Hematopoietic multipotent progenitor cell (in vitro differentiated cells): ENCODE data around the gene NEK5. TPM values are rescaled to one million over a fixed set of nuclear protein-coding genes. Genes with fewer than 3 reads are reported as not detected.

ENCODE experiments used
- DNase-seq, 3 donors: peaks; one replicate each; pipeline ENCODE4 v3.0.0-alpha.2; 2011 to 2015; ENCODE audit warnings: low read depth in 2 of 3, low spot score in 2 of 3
- total RNA-seq: library from RNA; depleted of rRNA; stranded (reverse); fragments of >200 nt; gene quantifications from one replicate; pipeline ENCODE4 v1.2.3, GENCODE V29; 2012

The NEK5 gene
- total RNA-seq, 1 donor, result 0.27 TPM

DNA sequence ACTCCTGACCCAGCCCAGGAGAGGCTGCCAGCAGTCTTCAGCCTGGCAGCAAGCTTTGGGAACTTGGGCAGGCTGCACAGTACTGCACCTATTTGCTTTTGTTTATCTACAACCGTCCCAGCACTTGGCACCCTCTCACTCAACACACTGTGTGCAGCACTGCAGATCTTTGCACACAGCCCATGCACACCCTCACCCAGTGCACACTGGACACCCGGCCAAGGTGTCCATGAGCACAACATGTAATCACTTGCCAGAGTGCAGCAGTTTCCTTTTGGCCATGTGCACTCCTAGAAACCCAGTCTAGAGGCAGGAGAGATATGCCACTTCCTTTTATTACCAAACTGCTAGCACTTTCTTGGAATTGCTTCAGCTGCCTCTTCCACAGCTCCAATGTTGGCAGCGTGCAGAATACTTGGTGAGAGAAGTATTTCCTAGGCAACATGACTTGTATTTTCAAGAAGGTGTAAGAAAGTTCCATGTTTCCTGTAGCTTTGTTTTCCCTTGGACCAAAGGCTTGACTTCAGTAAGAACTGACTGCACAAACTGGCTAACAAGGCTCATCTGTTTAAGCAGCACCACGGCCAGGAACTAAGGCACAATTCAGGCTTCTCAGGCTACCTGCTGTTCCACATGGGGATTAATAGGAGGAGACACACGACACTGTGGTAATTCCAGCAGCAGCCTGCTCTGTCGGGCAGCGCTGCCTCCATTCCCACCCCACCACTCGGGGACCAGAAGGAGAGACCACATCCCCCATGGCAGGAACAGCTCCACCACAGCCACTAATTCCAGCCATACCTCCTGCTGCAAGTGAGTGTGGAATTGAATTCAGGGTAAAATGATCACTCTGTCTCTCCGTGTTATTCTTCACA, 133.0 kb downstream of the NEK5 start:
- DNase-seq, result peak in 1 of 3 donors; percentile 23

DNA sequence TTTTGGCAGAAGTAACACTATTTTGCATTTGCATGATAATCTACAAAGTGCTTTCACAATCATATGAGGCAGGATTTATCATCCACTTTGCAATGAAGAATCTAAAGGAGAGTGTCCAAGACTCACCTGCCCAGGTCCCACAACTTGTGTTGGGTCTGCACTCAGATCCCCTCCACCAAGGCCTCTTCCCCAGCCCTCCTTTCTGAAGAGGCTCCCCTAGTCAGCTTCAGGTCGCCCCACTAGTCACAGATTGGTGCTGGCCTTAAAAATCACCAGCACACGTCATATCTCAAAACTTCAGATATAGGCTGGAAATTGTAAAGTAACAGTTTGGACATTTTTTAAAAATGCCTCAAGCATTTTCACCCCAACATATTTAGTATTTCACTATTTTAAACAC, 135.2 kb downstream of the NEK5 start:
- DNase-seq, result no peak

DNA sequence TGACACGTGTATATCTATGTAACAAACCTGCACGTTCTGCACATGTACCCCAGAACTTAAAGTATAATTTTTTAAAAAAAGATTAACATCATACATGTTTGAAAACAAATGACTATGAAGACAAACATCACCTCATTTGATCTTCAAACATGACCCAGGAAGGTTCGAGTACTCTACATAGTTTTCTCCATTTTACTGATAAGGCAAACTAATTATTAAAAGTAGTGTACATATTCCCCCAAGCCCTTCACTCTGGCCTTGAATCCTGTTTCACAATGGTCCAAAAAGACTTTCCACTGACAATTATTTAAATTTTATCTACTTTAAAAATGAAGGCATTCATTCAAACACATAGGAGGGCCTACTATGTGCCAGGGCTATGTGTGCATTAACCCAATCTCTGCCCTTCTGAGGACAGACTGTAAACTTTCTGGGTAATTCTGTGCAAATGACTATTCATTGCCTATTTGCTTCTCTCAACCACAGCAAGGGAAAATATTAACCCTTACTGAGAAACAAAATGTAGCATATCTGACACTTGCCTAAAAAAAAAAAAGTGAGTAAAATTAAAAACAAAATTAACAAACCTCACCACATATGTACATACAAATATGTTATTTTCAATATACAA, 139.8 kb downstream of the NEK5 start:
- no peak for DNase-seq

Other genes with a start within 250 kb of the NEK5 start
- gene ATP7B, start 117.6 kb downstream of the NEK5 start, total RNA-seq, result 14.0 TPM
- gene ALG11, start 116.7 kb downstream of the NEK5 start, total RNA-seq, result 6.2 TPM
- gene UTP14C, start 104.4 kb downstream of the NEK5 start, total RNA-seq, result 4.0 TPM
- 6.7 TPM for gene NEK3, start 30.5 kb upstream of the NEK5 start, total RNA-seq